Urothelium cell line (cell line): ENCODE data around the gene PHLPP1.

Experiments
- DNase-seq: peaks from one replicate; pipeline ENCODE4 v3.0.0; 2011; ENCODE audit warnings: low spot score, mixed read lengths
- FAIRE-seq: peaks from 2 replicates; lab custom pipeline; 2011; peaks lifted over from hg19 to GRCh38; lab: Jason Lieb, UNC

The PHLPP1 gene

DNA sequence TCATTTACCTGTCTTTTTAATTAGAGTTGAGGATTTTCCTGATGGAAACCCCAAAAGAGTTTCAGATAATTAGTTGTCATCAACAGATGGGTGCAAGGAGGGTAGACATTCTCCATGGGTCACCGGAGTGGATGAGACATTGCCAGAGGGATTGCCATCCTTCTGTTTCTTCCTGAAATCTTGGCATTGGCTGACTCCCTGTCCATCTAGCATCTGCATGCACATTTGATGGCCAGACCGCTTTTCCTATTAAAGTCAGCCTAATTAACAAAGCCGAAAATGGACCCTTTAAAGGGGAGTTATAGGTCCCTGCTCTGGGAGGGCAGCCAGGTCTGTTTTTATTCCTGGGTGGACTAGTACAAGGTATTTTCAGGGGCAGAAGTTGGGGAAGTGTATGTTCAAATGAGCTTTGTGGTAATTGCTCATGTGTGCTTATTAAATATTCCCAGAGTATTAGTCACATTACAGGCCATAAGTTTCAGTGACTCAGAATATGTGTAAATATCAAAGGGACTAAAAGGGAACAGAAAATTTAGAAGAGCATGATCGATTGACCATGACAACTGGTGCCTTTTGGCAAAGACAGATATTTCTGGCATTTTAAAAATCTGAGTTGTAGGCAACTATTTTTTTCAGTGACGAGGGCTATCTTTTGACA is 209.8 kb downstream of the PHLPP1 start:
- DNase-seq, result no peak
- FAIRE-seq, result no peak

DNA sequence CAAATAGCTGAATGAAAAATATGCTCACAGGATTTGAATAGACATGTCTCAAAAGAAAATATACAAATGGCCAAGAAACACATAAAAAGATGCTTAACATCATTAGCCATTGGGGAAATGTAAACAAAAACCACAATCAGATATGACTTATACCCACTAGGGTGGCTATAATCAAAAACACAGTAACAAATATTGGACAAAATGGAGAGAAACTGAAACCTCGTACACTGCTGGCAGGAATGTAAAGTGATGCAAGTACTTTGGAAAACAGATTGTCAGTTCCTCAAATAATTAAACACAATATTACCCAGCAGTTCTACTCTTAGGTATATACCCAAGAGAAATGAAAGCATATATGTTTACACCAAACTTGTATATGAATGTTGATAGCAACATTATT is 213.0 kb downstream of the PHLPP1 start:
- FAIRE-seq, result no peak
- DNase-seq, result no peak

GRCh38 chr18:62933261-62933887 is 218.0 kb downstream of the PHLPP1 start:
- FAIRE-seq, result no peak
- no peak for DNase-seq

DNA sequence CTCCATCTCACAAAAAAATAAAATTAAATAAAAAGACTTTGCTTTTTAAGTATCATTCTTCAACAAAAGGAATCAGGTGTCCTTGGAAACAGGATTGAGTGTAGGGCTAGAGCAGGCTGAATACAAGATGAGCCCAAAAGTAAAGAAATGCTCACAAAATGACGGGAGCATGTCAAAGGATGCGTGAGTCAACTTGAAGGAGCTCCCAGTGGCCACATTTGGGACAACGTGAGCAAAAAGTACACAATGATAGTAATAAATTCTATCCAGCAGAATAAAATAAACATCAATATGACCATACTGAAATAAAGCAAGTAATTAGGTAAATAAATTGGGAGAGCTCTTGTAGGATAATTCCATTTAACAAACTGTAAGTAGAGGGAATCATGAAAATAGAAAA is 220.7 kb downstream of the PHLPP1 start:
- no peak for FAIRE-seq

GRCh38 chr18:62937065-62937464 is 221.7 kb downstream of the PHLPP1 start:
- FAIRE-seq, result no peak
- no peak for DNase-seq

More for the DNA sequence above, 220.7 kb downstream of the PHLPP1 start:
- DNase-seq, result no peak

DNA sequence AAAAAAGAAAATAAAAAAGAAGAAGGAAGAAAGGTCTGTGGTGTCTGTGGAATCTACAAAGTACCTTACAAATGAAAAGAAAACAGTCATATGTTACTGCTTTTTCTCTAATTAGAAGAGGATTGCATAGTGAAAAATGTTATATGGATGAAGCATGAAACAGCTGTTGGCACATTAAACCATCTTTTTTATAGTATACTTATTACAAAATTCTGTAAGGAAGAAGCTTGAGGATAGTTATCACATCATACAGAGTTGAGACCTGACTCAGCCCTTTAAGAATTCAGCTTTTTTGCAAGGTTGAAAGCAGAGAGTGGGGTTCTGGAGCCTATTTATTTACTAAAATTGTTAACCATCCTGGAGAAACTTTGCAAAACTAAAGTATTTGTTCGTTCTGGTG is 222.7 kb downstream of the PHLPP1 start:
- DNase-seq (no peak), FAIRE-seq (no peak)

DNA sequence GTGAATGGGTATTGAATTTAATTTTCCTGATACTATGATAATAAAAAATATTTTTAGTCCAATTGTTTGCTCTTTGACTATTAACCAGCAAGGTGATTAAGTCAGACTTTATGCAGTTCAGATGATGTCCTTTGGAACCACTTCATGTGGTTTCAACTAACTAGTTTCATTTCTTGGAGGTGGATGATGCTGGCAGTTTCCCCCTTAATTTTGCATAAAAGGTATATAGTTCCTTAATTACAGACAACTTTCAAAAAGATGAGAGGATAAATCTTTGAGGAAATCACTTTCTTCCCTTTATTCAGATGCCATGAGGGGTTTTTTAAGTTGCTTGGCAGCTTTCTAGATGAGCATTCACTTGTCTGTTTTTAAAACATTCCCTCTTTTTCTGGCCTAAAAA is 223.1 kb downstream of the PHLPP1 start:
- no peak for DNase-seq
- no peak for FAIRE-seq

GRCh38 chr18:62939433-62939832 is 224.1 kb downstream of the PHLPP1 start:
- FAIRE-seq (no peak), DNase-seq (no peak)

GRCh38 chr18:62939926-62940325 is 224.6 kb downstream of the PHLPP1 start:
- DNase-seq, result no peak

GRCh38 chr18:62942578-62942977 is 227.2 kb downstream of the PHLPP1 start:
- DNase-seq (no peak), FAIRE-seq (no peak)

More at GRCh38 chr18:62939926-62940325, 224.6 kb downstream of the PHLPP1 start:
- no peak for FAIRE-seq

- no peak for DNase-seq
- FAIRE-seq, result no peak
Observed at GRCh38 chr18:62944454-62944853, 229.1 kb downstream of the PHLPP1 start.

DNA sequence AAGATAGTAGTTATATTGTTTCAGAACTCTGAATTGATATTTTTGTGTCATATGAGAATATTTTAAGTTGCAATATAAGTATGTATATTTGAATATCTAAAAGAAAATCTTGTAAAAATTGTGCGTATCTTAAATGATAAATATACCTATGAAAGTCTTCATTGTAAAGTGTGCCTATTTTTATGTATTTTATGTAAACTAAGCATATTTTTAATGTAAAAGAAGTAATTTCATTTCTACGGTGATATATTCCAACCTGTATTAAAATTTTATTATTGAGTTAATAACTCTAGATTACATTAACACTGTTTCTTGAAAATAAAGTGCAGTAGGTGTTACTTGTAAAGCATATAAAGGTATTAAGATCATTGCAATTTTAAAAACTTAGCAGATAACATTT is 233.4 kb downstream of the PHLPP1 start:
- DNase-seq (no peak), FAIRE-seq (no peak)

GRCh38 chr18:62950246-62950645 is 234.9 kb downstream of the PHLPP1 start:
- FAIRE-seq (no peak), DNase-seq (no peak)

DNA sequence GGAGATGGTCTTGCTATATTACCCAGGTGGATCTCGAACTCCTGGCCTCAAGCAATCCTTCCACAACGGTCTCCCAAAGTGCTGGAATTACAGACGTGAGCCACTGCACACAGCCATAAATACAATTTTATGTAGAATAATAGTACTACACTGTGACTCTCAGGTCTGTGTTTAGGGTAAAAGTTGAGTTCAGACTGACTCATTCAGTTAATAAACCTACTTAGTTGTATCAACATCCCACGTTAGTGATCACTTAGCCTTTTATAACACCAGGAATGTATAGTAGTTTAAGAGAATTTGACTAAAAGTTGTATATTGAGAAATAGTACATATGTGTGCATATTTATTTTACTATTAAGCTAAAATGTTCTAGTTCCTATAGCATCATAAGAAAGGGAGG is 237.5 kb downstream of the PHLPP1 start:
- FAIRE-seq, result no peak
- DNase-seq, result no peak

DNA sequence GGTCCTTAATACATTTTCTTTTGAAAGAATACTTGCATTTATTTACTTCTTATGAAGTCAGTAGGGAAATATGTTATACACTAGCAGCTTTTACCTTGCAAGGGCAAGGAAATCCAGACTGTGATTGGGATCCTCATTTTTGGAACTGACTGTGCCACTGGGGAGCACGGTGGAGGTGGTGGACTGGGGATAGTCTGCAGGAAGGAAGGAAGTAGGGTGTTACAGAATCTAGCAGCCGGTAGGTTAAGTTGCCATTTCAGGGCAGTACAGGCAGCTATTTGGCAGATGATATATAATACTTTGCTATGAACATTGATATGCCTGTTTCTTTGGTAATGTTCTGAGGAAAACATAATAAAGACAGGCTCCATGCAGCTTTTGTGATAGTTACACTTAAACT is 238.3 kb downstream of the PHLPP1 start:
- FAIRE-seq (no peak), DNase-seq (no peak)

GRCh38 chr18:62954366-62954765 is 239.0 kb downstream of the PHLPP1 start:
- no peak for FAIRE-seq
- no peak for DNase-seq

GRCh38 chr18:62957885-62958472 is 242.6 kb downstream of the PHLPP1 start:
- no peak for FAIRE-seq
- DNase-seq, result no peak

- FAIRE-seq (no peak), DNase-seq (no peak)
Observed at GRCh38 chr18:62959481-62959880, 244.1 kb downstream of the PHLPP1 start.

GRCh38 chr18:62963507-62963906 is 248.2 kb downstream of the PHLPP1 start:
- FAIRE-seq, result no peak
- no peak for DNase-seq

- no peak for FAIRE-seq
- DNase-seq, result no peak
Observed at GRCh38 chr18:62964432-62964831, 249.1 kb downstream of the PHLPP1 start.

DNA sequence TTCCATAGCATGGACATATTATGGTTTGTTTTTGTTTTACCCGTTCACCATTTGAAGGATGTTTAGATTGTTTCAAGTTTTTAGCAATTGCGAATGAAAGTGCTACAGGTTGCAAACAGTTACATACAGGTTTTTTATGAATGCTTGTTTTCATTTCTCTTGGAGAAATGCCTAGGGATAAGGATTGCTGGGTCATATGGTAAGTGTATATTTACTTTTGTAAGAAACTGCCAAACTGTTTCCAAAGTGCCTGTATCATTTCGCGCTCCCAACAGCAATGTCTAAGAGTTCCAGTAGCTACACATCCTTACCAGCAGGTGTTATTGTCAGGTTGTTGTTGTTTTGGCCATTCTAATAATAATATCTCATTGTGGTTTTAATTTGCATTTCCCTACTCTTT is 251.7 kb downstream of the PHLPP1 start:
- FAIRE-seq (no peak), DNase-seq (no peak)

DNA sequence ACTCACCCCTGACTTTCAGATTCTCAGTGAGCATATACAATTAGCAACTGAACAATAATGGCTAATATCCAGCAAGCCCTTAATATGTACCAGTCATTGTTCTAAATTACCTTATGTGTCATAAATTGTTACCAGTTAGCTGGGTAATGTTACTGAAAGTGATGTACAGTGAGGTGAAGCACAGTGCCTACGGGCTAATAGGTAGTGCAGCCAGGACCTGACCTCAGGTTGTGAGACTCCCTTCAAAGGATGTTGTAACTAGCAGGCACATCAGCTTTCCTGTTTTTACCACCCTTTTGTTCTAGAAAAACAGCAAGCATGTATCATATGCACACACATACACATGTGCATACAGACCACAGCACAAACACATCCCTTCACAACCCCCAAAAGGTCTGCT is 258.3 kb downstream of the PHLPP1 start:
- DNase-seq, result no peak
- FAIRE-seq, result no peak
